KMS-11 (cell line): ENCODE measurements around the gene RPH3AL.
"Not testable (repeated sequence)": the region's sequence is repeated elsewhere in the genome, so short reads cannot be mapped to it uniquely, and the experiment has no call there.

Experiments
- H2AFZ ChIP-seq: fragments of 200-600 bp; sonication (generic); 2 replicates; pipeline ENCODE4 v1.6.1; 2016; ENCODE audit warnings: antibody characterized with exemption, mixed run types, low read depth
- H3K27ac ChIP-seq: fragments of 200-600 bp; sonication (generic); 2 replicates; pipeline ENCODE4 v1.6.1; 2016; ENCODE audit warnings: mild to moderate bottlenecking, mixed run types
- H3K27me3 ChIP-seq: fragments of 200-600 bp; sonication (generic); 2 replicates; pipeline ENCODE4 v1.6.1; 2017; ENCODE audit warnings: mild to moderate bottlenecking, low read depth, mixed run types, moderate library complexity; ENCODE audit not compliant: insufficient read depth
- H3K36me3 ChIP-seq: fragments of 200-600 bp; sonication (generic); 2 replicates; pipeline ENCODE4 v1.6.1; 2017; ENCODE audit warnings: mild to moderate bottlenecking, mixed run types; ENCODE audit not compliant: insufficient read depth
- H3K4me1 ChIP-seq: fragments of 200-600 bp; sonication (generic); 2 replicates; pipeline ENCODE4 v1.6.1; 2016; ENCODE audit warnings: mild to moderate bottlenecking, low read depth, mixed run types; ENCODE audit not compliant: poor library complexity, severe bottlenecking
- H3K4me2 ChIP-seq: fragments of 200-600 bp; sonication (generic); 2 replicates; pipeline ENCODE4 v1.7.0; 2016; ENCODE audit warnings: mild to moderate bottlenecking, mixed run types
- H3K4me3 ChIP-seq: fragments of 200-600 bp; sonication (generic); IDR thresholded peaks from 2 replicates; pipeline ENCODE4 v1.6.1; 2017; ENCODE audit warnings: low read depth, low read length, mixed read lengths; ENCODE audit not compliant: insufficient read depth
- H3K79me2 ChIP-seq: fragments of 200-600 bp; sonication (generic); 2 replicates; pipeline ENCODE4 v1.6.1; 2016; ENCODE audit warnings: low read depth, mixed run types; ENCODE audit not compliant: insufficient read depth
- H3K9ac ChIP-seq: fragments of 200-600 bp; sonication (generic); 2 replicates; pipeline ENCODE4 v1.6.1; 2016; ENCODE audit warnings: mild to moderate bottlenecking, mixed run types
- H4K20me1 ChIP-seq: fragments of 200-600 bp; sonication (generic); 2 replicates; pipeline ENCODE4 v1.6.1; 2016; ENCODE audit warnings: mild to moderate bottlenecking, mixed run types; ENCODE audit not compliant: insufficient read depth
- TF ChIP-seq, protein P1 (sequence below): fragments of 200-600 bp; sonication (generic); conservative IDR thresholded peaks from 2 replicates; pipeline ENCODE4 v1.6.1; 2017; ENCODE audit warnings: low read depth, mild to moderate bottlenecking, antibody characterized with exemption, low read length, moderate library complexity, mixed read lengths

RPH3AL gene

DNA sequence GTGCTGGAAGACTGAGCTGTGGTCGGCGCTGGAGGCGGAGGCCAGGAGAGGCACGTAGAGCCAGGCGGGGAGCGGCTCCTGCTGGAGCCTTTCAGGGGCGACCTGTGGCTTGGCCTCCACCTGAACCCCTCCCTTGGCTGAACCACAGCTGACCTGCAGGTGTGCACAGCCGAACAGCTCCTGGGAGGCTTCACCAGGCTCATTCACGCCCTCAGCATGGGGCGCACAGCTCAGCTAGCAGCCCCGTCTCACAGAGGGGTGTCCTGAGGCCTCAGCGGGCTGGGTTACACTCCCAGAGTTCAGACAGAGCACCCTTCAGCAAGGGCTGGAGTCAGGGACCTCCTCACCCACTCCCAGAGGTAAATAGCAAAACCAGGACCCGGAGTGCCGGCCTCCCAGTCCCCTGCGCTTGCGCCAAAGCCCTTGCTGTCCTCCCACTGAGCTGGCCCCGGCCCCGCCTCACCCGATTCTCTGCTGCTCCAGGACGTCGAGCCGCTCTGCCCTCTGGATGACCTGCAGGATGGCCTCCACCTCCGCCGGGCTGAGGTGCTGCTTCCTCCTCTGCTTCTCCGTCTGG, 31.7 kb downstream of the RPH3AL start:
- H3K9ac ChIP-seq = no peak overlapping the region
- no peaks in the 10 kb centered on the region for H3K79me2 ChIP-seq
- no peaks in the 10 kb centered on the region for H3K27me3 ChIP-seq
- no peak overlapping the region for H3K27ac ChIP-seq
- H3K4me2 ChIP-seq = no peak overlapping the region
- no peaks in the 10 kb centered on the region for H3K36me3 ChIP-seq
- H3K4me3 ChIP-seq = no peak overlapping the region
- H3K4me1 ChIP-seq = no peaks in the 10 kb centered on the region
- TF ChIP-seq, protein P1, sequence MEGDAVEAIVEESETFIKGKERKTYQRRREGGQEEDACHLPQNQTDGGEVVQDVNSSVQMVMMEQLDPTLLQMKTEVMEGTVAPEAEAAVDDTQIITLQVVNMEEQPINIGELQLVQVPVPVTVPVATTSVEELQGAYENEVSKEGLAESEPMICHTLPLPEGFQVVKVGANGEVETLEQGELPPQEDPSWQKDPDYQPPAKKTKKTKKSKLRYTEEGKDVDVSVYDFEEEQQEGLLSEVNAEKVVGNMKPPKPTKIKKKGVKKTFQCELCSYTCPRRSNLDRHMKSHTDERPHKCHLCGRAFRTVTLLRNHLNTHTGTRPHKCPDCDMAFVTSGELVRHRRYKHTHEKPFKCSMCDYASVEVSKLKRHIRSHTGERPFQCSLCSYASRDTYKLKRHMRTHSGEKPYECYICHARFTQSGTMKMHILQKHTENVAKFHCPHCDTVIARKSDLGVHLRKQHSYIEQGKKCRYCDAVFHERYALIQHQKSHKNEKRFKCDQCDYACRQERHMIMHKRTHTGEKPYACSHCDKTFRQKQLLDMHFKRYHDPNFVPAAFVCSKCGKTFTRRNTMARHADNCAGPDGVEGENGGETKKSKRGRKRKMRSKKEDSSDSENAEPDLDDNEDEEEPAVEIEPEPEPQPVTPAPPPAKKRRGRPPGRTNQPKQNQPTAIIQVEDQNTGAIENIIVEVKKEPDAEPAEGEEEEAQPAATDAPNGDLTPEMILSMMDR = no peak
- no peak overlapping the region for H2AFZ ChIP-seq
- H4K20me1 ChIP-seq = no peaks in the 10 kb centered on the region

DNA sequence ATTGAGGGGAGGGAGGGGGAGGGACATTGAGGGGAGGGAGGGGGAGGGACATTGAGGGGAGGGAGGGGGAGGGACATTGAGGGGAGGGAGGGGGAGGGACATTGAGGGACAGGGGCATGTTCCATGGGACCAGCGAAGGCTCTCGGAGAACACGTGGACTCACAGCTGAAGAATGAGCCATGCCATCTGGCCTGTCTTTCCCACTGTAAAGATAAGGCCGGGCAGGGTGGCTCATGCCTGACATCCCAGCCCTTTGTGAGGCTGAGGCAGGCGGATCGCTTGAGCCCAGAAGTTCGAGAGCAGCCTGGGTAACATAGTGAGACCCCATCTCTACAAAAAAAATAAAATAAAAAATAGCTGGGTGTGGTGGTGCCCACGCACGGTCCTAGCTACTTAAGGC, 32.5 kb downstream of the RPH3AL start:
- H3K4me3 ChIP-seq = no peak overlapping the region
- H3K9ac ChIP-seq = no peak overlapping the region
- no peaks in the 10 kb centered on the region for H3K79me2 ChIP-seq
- no peaks in the 10 kb centered on the region for H3K27me3 ChIP-seq
- no peaks in the 10 kb centered on the region for H3K4me1 ChIP-seq
- no peaks in the 10 kb centered on the region for H3K36me3 ChIP-seq
- no peak overlapping the region for H3K27ac ChIP-seq
- no peak overlapping the region for H2AFZ ChIP-seq
- no peak overlapping the region for H3K4me2 ChIP-seq
- H4K20me1 ChIP-seq = no peaks in the 10 kb centered on the region
- TF ChIP-seq, protein P1 = no peak

DNA sequence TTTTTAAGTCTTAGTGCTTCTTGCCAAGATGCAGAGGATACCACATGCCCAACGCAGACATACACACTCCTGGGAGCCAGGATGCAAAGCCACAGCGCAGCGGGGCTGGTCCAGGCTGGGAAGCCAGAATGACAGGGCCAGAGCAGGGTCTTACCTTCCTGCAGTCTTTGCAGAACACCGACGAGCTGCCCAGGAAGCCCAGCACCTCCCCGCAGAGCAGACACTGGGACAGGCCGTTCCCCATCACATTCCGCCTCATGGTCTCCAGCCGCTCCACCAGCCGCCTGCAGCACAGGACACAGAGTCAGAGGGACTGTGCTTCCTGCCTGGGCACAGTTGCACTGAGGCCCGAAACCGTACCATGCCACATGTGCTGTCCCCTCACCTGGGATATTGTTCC, 33.3 kb downstream of the RPH3AL start:
- H3K36me3 ChIP-seq = no peaks in the 10 kb centered on the region
- no peak overlapping the region for H3K9ac ChIP-seq
- H3K4me1 ChIP-seq = no peaks in the 10 kb centered on the region
- no peak overlapping the region for H3K4me2 ChIP-seq
- no peaks in the 10 kb centered on the region for H3K79me2 ChIP-seq
- TF ChIP-seq, protein P1 = no peak
- no peak overlapping the region for H3K4me3 ChIP-seq
- no peak overlapping the region for H2AFZ ChIP-seq
- H3K27ac ChIP-seq = no peak overlapping the region
- H4K20me1 ChIP-seq = no peaks in the 10 kb centered on the region
- H3K27me3 ChIP-seq = no peaks in the 10 kb centered on the region

DNA sequence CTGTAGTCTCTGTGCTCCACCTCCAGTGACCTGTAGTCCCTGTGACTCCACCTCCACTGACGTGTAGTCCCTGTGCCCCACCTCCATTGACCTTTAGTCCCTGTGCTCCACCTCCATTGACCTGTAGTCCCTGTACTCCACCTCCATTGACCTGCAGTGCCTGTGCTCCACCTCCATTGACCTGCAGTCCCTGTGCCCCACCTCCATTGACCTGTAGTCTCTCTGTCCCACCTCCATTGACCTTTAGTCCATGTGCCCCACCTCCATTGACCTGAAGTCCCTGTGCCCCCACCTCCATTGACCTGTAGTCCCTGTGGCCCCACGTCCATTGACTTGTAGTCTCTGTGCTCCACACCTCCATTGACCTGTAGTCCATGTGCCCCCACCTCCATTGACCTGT, 35.5 kb downstream of the RPH3AL start:
- H3K27me3 ChIP-seq, H4K20me1 ChIP-seq, H3K4me2 ChIP-seq, H3K79me2 ChIP-seq, H3K4me3 ChIP-seq, H2AFZ ChIP-seq, H3K36me3 ChIP-seq, H3K9ac ChIP-seq, H3K27ac ChIP-seq, H3K4me1 ChIP-seq: not testable (repeated sequence)

DNA sequence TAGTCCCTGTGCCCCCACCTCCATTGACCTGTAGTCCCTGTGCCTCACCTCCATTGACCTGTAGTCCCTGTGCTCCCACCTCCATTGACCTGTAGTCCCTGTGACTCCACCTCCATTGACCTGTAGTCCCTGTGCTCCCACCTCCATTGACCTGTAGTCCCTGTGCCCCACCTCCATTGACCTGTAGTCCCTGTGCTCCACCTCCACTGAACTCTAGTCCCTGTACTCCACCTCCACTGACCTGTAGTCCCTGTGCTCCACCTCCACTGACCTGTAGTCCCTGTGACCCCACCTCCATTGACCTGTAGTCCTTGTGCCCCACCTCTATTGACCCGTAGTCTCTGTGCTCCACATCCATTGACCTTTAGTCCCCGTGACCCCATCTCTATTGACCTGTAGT, 37.2 kb downstream of the RPH3AL start:
- H4K20me1 ChIP-seq, H3K27me3 ChIP-seq, H3K4me3 ChIP-seq, H3K4me1 ChIP-seq, H3K4me2 ChIP-seq, H3K27ac ChIP-seq, H2AFZ ChIP-seq, H3K9ac ChIP-seq, H3K36me3 ChIP-seq, H3K79me2 ChIP-seq: not testable (repeated sequence)

DNA sequence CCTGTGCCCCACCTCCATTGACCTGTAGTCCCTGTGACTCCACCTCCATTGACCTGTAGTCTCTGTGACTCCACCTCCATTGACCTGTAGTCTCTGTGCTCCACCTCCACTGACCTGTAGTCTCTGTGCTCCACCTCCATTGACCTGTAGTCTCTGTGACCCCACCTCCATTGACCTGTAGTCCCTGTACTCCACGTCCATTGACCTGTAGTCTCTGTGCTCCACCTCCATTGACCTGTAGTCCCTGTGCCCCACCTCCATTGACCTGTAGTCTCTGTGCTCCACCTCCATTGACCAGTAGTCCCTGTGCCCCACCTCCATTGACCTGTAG, 38.0 kb downstream of the RPH3AL start:
- H3K9ac ChIP-seq, H3K4me2 ChIP-seq, H3K36me3 ChIP-seq, H2AFZ ChIP-seq, H3K4me3 ChIP-seq, H3K79me2 ChIP-seq, H3K4me1 ChIP-seq, H4K20me1 ChIP-seq, H3K27ac ChIP-seq, H3K27me3 ChIP-seq: not testable (repeated sequence)
